HPDE6-E6E7 (cell line): ENCODE data around the gene ATP5F1B.

Source experiments
- DNase-seq: peaks from one replicate; pipeline ENCODE4 v3.0.0; 2011; ENCODE audit warnings: missing footprints; ENCODE audit errors: extremely low spot score

ATP5F1B gene

GRCh38 chr12:56616925-56617324 is 28.9 kb downstream of the ATP5F1B start:
- no peak for DNase-seq

GRCh38 chr12:56616244-56616643 is 29.5 kb downstream of the ATP5F1B start:
- no peak for DNase-seq

- DNase-seq = no peak
Observed at GRCh38 chr12:56614627-56615026, 31.2 kb downstream of the ATP5F1B start.

- DNase-seq = no peak
Observed at GRCh38 chr12:56604355-56604754, 41.4 kb downstream of the ATP5F1B start.

- no peak for DNase-seq
Observed at GRCh38 chr12:56602239-56602638, 43.5 kb downstream of the ATP5F1B start.

- DNase-seq = no peak
Observed at GRCh38 chr12:56601503-56601902, 44.3 kb downstream of the ATP5F1B start.

- no peak for DNase-seq
Observed at GRCh38 chr12:56600753-56601152, 45.0 kb downstream of the ATP5F1B start.

GRCh38 chr12:56599797-56600196 is 46.0 kb downstream of the ATP5F1B start:
- no peak for DNase-seq

GRCh38 chr12:56599041-56599440 is 46.7 kb downstream of the ATP5F1B start:
- no peak for DNase-seq

- no peak for DNase-seq
Observed at GRCh38 chr12:56596815-56597214, 49.0 kb downstream of the ATP5F1B start.

GRCh38 chr12:56593909-56594621 is 51.7 kb downstream of the ATP5F1B start:
- peak; percentile 69 for DNase-seq

GRCh38 chr12:56591961-56592360 is 53.8 kb downstream of the ATP5F1B start:
- DNase-seq = no peak

GRCh38 chr12:56591126-56591525 is 54.7 kb downstream of the ATP5F1B start:
- DNase-seq = no peak

- DNase-seq = no peak
Observed at GRCh38 chr12:56590237-56590830, 55.5 kb downstream of the ATP5F1B start.

- no peak for DNase-seq
Observed at GRCh38 chr12:56589783-56590182, 56.0 kb downstream of the ATP5F1B start.
